Stomach (tissue), 9 donors: ENCODE measurements around the gene SPAG6. TPM values are rescaled to one million over a fixed set of nuclear protein-coding genes. Genes with fewer than 3 reads are reported as not detected.

Experiments
- DNase-seq, 2 donors: peaks; one replicate each; pipeline versions ENCODE4 v3.0.0 to v3.0.0-alpha.2; 2013 to 2019
- H3K27ac ChIP-seq, 5 donors: fragments of 200-600 bp in 4 of 5; sonication (generic) in 4 of 5; one replicate each; pipeline ENCODE4 v1.5.1; 2013 to 2019; ENCODE audit warnings: mild to moderate bottlenecking in 1 of 5, moderate library complexity in 1 of 5
- H3K27me3 ChIP-seq, 3 donors: fragments of 200-600 bp; sonication (generic); one replicate each; pipeline ENCODE4 v1.5.1; 2017 to 2019; ENCODE audit warnings: mixed run types in 1 of 3
- H3K36me3 ChIP-seq, 4 donors: fragments of 200-600 bp; sonication (generic); 1 replicate in 3 of 4; 2 replicates in 1 of 4; pipeline ENCODE4 v1.5.1; 2016 to 2019
- H3K4me1 ChIP-seq, 4 donors: fragments of 200-600 bp; sonication (generic); one replicate each; pipeline ENCODE4 v1.5.1; 2016 to 2019
- H3K4me3 ChIP-seq, 4 donors: fragments of 200-600 bp; sonication (generic) in 3 of 4; one replicate each; pipeline ENCODE4 v1.5.1; 2016 to 2019; ENCODE audit warnings: mild to moderate bottlenecking in 1 of 4
- H3K9me3 ChIP-seq, 4 donors: fragments of 200-600 bp; sonication (generic); one replicate each; pipeline ENCODE4 v1.5.1; 2016 to 2019
- CTCF ChIP-seq, 7 experiments: fragments of 450-650 bp in 4 of 7; fragments of 200-600 bp in 3 of 7; sonication (generic) in 3 of 7; IDR thresholded peaks; one replicate each; pipeline ENCODE4 v1.5.1; 2016 to 2019; ENCODE audit warnings: antibody characterized with exemption in 7 of 7, control low read depth in 2 of 7, mild to moderate bottlenecking in 1 of 7
- EP300 ChIP-seq: sonication (generic); formaldehyde crosslinking; IDR thresholded peaks from one replicate; pipeline ENCODE4 v1.6.1; 2017; ENCODE audit warnings: antibody characterized with exemption
- POLR2A ChIP-seq, 4 donors: fragments of 450-650 bp; IDR thresholded peaks; one replicate each; pipeline ENCODE4 v1.6.1; 2016; ENCODE audit warnings: antibody characterized with exemption in 4 of 4, control low read depth in 2 of 4, mild to moderate bottlenecking in 1 of 4, moderate library complexity in 1 of 4
- POLR2AphosphoS5 ChIP-seq, 3 donors: sonication (generic); formaldehyde crosslinking; IDR thresholded peaks; one replicate each; pipeline ENCODE4 v1.6.1; 2016; ENCODE audit warnings: antibody characterized with exemption in 3 of 3
- WGBS, 5 donors: extraction: QIAGEN DNeasy Blood & Tissue Kit in 3 of 5; methylation state at CpG; one replicate each; pipeline versions ENCODE4 v1.1.5 to v1.1.7; 2013 to 2018; 5-methylcytosine and 5-hydroxymethylcytosine counted together
- intact Hi-C: fragments of 100-400 bp; cut with DNase I; formaldehyde crosslinking; loops from one replicate; pipeline ENCODE4 v1.15.1; 2023; ENCODE audit warnings: low total_unique reads
- polyA plus RNA-seq, 3 donors: library from polyadenylated mRNA; stranded (reverse); fragments of 200-250 nt; gene quantifications; one replicate each; pipeline ENCODE4 v1.2.3, GENCODE V29; 2013
- total RNA-seq, 5 donors: library from RNA; depleted of rRNA; stranded (reverse); fragments of >200 nt; gene quantifications; one replicate each; pipeline versions ENCODE4 v1.1.0 to v1.2.3, GENCODE V29; 2014 to 2016
- donor health status: healthy with polysubstance abuse.
- donor health status: Bipolar disorder and iron deficiency.
- donor health status: healthy.

SPAG6 gene
- total and polyA plus RNA-seq, 8 donors, result not detected

- DNase-seq, result no peak
- Histone ChIP-seq H3K9me3 (no peaks in the 10 kb centered on the region), H3K36me3 (no peaks in the 10 kb centered on the region), H3K27me3 (no peaks in the 10 kb centered on the region), H3K27ac (no peak overlapping the region), H3K4me1 (no peaks in the 10 kb centered on the region), H3K4me3 (no peak overlapping the region)
- 89 to 98% (median 94%) methylated on average over 2 of the region's 2 CpGs for WGBS, 5 donors
- intact Hi-C loops, result no loop called here
- TF ChIP-seq POLR2AphosphoS5 (IDR thresholded peaks at IDR 0.05) (no peak), CTCF (IDR thresholded peaks at IDR 0.05) (no peak), POLR2A (IDR thresholded peaks at IDR 0.05) (no peak), EP300 (no peak)
Measured at GRCh38 chr10:22456486-22456885, 111.2 kb downstream of the SPAG6 start.

GRCh38 chr10:22458272-22459038 is 113.2 kb downstream of the SPAG6 start:
- TF ChIP-seq EP300 (no peak), CTCF (IDR thresholded peaks at IDR 0.05) (no peak), POLR2A (IDR thresholded peaks at IDR 0.05) (no peak), POLR2AphosphoS5 (IDR thresholded peaks at IDR 0.05) (no peak)
- WGBS, 5 donors, result 90 to 95% (median 91%) methylated on average over 9 of the region's 9 CpGs
- Histone ChIP-seq H3K4me3 (no peak overlapping the region), H3K27ac (no peak overlapping the region), H3K9me3 (no peaks in the 10 kb centered on the region), H3K36me3 (no peaks in the 10 kb centered on the region), H3K27me3 (no peaks in the 10 kb centered on the region), H3K4me1 (no peaks in the 10 kb centered on the region)
- DNase-seq, result no peak
- intact Hi-C loops, result no loop called here

- no peaks in the 10 kb centered on the region for H3K36me3 ChIP-seq
- no peak for TF ChIP-seq POLR2AphosphoS5 (IDR thresholded peaks at IDR 0.05)
- no peak for TF ChIP-seq EP300
- no peak for TF ChIP-seq CTCF (IDR thresholded peaks at IDR 0.05)
- TF ChIP-seq POLR2A (IDR thresholded peaks at IDR 0.05), result no peak
- H3K4me1 ChIP-seq, result no peaks in the 10 kb centered on the region
- H3K4me3 ChIP-seq, result no peak overlapping the region
- no peaks in the 10 kb centered on the region for H3K27me3 ChIP-seq
- H3K9me3 ChIP-seq, result no peaks in the 10 kb centered on the region
- DNase-seq, result no peak
- 81 to 96% (median 90%) methylated on average over 2 of the region's 2 CpGs for WGBS, 5 donors
- intact Hi-C loops, result no loop called here
- H3K27ac ChIP-seq, result no peak overlapping the region
Measured at GRCh38 chr10:22459496-22459895, 114.2 kb downstream of the SPAG6 start.

GRCh38 chr10:22460101-22460500 is 114.8 kb downstream of the SPAG6 start:
- Histone ChIP-seq H3K36me3 (no peaks in the 10 kb centered on the region), H3K27ac (no peak overlapping the region), H3K27me3 (no peaks in the 10 kb centered on the region), H3K4me3 (no peak overlapping the region), H3K9me3 (no peaks in the 10 kb centered on the region), H3K4me1 (no peaks in the 10 kb centered on the region)
- TF ChIP-seq POLR2A (IDR thresholded peaks at IDR 0.05), result no peak
- no peak for TF ChIP-seq POLR2AphosphoS5 (IDR thresholded peaks at IDR 0.05)
- no peak for TF ChIP-seq EP300
- TF ChIP-seq CTCF (IDR thresholded peaks at IDR 0.05), result no peak
- WGBS, 5 donors, result 87 to 98% (median 95%) methylated on average over 7 of the region's 7 CpGs
- intact Hi-C loops, result no loop called here
- DNase-seq, result no peak
